Stimulated activated CD8-positive, alpha-beta memory T cell treated with anti-CD3 and anti-CD28 coated beads, Interleukin-12 subunit alpha, Interleukin-12 subunit beta, amount 100 ng/mL, for 4 hours (primary cell): ENCODE data around the gene CCNH.

Source experiments
- DNase-seq: peaks from one replicate; pipeline ENCODE4 v3.0.0-alpha.2; 2020; ENCODE audit warnings: low read depth

Gene CCNH

GRCh38 chr5:87360132-87360531 lies 52.6 kb downstream of the CCNH start:
- DNase-seq = no peak

DNA sequence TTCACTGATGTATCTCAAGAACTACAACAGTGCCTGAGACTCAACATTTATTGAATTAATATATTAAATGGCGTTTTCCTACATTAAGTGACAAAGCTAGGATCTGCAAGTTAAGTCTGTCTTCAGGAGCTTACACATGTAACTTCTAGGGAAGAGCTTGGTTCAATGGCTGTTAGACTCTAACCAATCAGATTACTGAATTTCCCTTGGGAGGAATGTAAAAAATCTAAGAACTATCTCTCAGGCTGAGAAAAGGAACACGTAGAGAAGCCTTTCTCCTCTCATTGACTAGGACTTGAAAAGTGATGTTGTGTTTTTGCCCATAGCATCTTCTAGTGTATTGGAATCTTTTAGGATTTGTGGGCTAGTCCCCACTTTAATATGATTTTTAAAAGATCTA lies 53.6 kb downstream of the CCNH start:
- no peak for DNase-seq

DNA sequence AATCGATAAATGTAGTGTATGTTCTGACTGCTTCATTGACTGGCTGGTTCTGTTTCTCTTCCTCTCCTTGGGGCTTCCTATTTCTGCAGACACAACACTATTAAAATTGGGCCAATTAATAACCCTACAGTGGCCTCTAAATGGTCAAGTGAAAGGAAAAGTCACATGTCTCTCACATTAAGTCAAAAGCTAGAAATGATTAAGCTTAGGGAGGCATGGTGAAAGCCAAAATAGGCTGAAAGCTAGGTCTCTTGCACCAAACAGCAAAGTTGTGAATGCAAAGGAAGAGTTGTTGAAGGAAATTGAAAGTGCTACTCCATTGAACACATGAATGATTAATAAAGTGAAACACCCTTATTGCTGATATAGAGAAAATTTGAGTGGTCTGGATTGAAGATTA lies 58.2 kb downstream of the CCNH start:
- no peak for DNase-seq

DNA sequence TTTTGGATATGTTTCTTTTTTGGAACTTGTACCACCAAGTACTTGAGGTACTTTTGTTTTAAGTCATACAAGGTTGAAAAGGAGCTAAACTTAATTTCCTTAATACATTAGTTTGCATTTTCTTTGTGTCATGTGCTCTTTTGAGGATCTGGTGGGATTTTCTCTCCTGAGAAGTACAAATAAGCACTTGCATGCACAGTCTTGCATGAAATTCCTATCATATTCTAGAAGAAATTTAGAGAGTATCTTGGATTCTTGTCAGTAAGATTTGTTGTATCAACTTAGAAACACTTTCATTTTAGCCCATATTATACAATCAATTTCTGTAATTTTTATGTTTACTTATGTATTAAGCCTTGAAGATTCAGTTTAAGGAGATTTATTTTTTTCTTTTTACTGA lies 64.9 kb downstream of the CCNH start:
- DNase-seq = no peak

- DNase-seq = no peak
Measured at GRCh38 chr5:87347272-87347671, 65.5 kb downstream of the CCNH start.
